Ovary (tissue), 10 donors: ENCODE data around the gene CDC42BPB. TPM values are rescaled to one million over a fixed set of nuclear protein-coding genes. Genes with fewer than 3 reads are reported as not detected.
A peak's percentile ranks its signal among the peaks of the same experiment; 100 is the strongest.

Source experiments
- DNase-seq, 5 donors: peaks; one replicate each; pipeline ENCODE4 v3.0.0-alpha.2; 2019 to 2020
- H3K27ac ChIP-seq, 2 donors: fragments of 200-600 bp; one replicate each; pipeline versions ENCODE4 v1.5.1 to v1.8.0; 2019 to 2022
- H3K27me3 ChIP-seq: fragments of 200-600 bp; one replicate; pipeline ENCODE4 v1.8.0; 2022
- H3K36me3 ChIP-seq: fragments of 200-600 bp; sonication (generic); one replicate; pipeline ENCODE4 v1.5.1; 2019
- H3K4me1 ChIP-seq: one replicate; pipeline ENCODE4 v1.8.1; 2013; ENCODE audit warnings: mild to moderate bottlenecking, moderate library complexity; ENCODE audit not compliant: insufficient read depth
- H3K4me3 ChIP-seq: fragments of 200-600 bp; sonication (generic); one replicate; pipeline ENCODE4 v1.5.1; 2017
- H3K9me3 ChIP-seq, 2 donors: fragments of 200-600 bp in 1 of 2; sonication (generic) in 1 of 2; one replicate each; pipeline versions ENCODE4 v1.5.1 to v1.8.1; 2013 to 2019; ENCODE audit warnings: mild to moderate bottlenecking in 1 of 2, moderate library complexity in 1 of 2
- EP300 ChIP-seq: sonication (generic); formaldehyde crosslinking; IDR thresholded peaks from one replicate; pipeline ENCODE4 v1.6.1; 2017; ENCODE audit warnings: antibody characterized with exemption
- POLR2A ChIP-seq: fragments of 450-650 bp; IDR thresholded peaks from one replicate; pipeline ENCODE4 v1.6.1; 2017; ENCODE audit warnings: antibody characterized with exemption, mild to moderate bottlenecking, moderate library complexity
- WGBS, 3 donors: extraction: QIAGEN DNeasy Blood & Tissue Kit in 1 of 3; methylation state at CpG; one replicate each; pipeline versions ENCODE4 v1.1.5 to v1.1.7; 2013 to 2017; 5-methylcytosine and 5-hydroxymethylcytosine counted together
- intact Hi-C, 4 donors: fragments of 100-400 bp; cut with DNase I; formaldehyde crosslinking; loops; one replicate each; pipeline versions ENCODE4 v1.11.0 to v1.15.1; 2022 to 2023
- long read RNA-seq, 3 donors: library from polyadenylated mRNA in 2 of 3; unstranded in 2 of 3; transcript quantifications; one replicate each; pipeline ENCODE4 v2.0.0 and lab custom pipeline, GENCODE V29; 2021 to 2026
- polyA plus RNA-seq, 2 donors: library from polyadenylated mRNA; stranded (reverse); fragments of 200-250 nt in 1 of 2; fragments of 350-450 nt in 1 of 2; fragmentation: Illumina TruSeq in 1 of 2; extraction: RNeasy Lipid Tissue Mini Kit (QIAGEN cat#74804) in 1 of 2; gene quantifications; one replicate each; pipeline ENCODE4 v1.2.3, GENCODE V29; 2013 to 2014
- total RNA-seq, 7 donors: library from RNA; depleted of rRNA in 2 of 7; stranded (reverse); fragments of >200 nt in 2 of 7; fragmentation: NEBNext Ultra II Directional in 3 of 7; extraction: Animal tissue kit (Norgen Biotek cat#: 25700) in 3 of 7; gene quantifications; one replicate each; pipeline versions ENCODE4 v1.1.0 to v1.2.4, GENCODE V29; 2016 to 2023
- TF ChIP-seq, protein P1 (sequence below), 3 donors: fragments of 450-650 bp in 2 of 3; fragments of 200-600 bp in 1 of 3; IDR thresholded peaks; one replicate each; pipeline versions ENCODE4 v1.5.1 to v1.8.0; 2016 to 2022; ENCODE audit warnings: antibody characterized with exemption in 3 of 3, mild to moderate bottlenecking in 1 of 3
- donor health status: DM: no; HTN: no; CAD: no; lungs with moderate emphysema.
- donor health status: DM: no; HTN: no; CAD: no.
- donor health status: Bipolar disorder and iron deficiency.
- donor health status: DM: yes; HTN: yes; CAD: no.
- donor health status: DM: no; HTN: no; CAD: no.
- donor health status: DM: yes; HTN: yes; CAD: no.

Gene CDC42BPB, protein sequence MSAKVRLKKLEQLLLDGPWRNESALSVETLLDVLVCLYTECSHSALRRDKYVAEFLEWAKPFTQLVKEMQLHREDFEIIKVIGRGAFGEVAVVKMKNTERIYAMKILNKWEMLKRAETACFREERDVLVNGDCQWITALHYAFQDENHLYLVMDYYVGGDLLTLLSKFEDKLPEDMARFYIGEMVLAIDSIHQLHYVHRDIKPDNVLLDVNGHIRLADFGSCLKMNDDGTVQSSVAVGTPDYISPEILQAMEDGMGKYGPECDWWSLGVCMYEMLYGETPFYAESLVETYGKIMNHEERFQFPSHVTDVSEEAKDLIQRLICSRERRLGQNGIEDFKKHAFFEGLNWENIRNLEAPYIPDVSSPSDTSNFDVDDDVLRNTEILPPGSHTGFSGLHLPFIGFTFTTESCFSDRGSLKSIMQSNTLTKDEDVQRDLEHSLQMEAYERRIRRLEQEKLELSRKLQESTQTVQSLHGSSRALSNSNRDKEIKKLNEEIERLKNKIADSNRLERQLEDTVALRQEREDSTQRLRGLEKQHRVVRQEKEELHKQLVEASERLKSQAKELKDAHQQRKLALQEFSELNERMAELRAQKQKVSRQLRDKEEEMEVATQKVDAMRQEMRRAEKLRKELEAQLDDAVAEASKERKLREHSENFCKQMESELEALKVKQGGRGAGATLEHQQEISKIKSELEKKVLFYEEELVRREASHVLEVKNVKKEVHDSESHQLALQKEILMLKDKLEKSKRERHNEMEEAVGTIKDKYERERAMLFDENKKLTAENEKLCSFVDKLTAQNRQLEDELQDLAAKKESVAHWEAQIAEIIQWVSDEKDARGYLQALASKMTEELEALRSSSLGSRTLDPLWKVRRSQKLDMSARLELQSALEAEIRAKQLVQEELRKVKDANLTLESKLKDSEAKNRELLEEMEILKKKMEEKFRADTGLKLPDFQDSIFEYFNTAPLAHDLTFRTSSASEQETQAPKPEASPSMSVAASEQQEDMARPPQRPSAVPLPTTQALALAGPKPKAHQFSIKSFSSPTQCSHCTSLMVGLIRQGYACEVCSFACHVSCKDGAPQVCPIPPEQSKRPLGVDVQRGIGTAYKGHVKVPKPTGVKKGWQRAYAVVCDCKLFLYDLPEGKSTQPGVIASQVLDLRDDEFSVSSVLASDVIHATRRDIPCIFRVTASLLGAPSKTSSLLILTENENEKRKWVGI (N-terminal part only)
- 100 to 1,000 TPM in 2 of 7 donors, 10 to 100 TPM in 5; 55.7 to 103 (median 82.5) TPM for total RNA-seq
- 10 to 100 TPM; 50.0 to 54.1 TPM for polyA plus RNA-seq
- long read RNA-seq, donor 1, partial matches to known transcripts, result 13 of 22 reads
- long read RNA-seq, donor 1, other reads (novel, unspliced or antisense), result 9 of 22 reads
- long read RNA-seq, donor 2, full-length matches to known transcripts, result 2 of 7 reads
- long read RNA-seq, donor 2, partial matches to known transcripts, result 5 of 7 reads
- long read RNA-seq, donor 2, other reads (novel, unspliced or antisense), result 0 of 7 reads
- long read RNA-seq, donor 3, partial matches to known transcripts, result 5 of 11 reads
- long read RNA-seq, donor 3, other reads (novel, unspliced or antisense), result 6 of 11 reads

- DNase-seq, result peak; percentile 89 to 93 (median 92)
- no peaks in the 10 kb centered on the region for H3K27me3 ChIP-seq
- H3K27ac ChIP-seq, result peak within 1 kb of the TSS; percentile 62 to 88
- no peaks in the 10 kb centered on the region for H3K9me3 ChIP-seq
- H3K36me3 ChIP-seq, result no peaks in the 10 kb centered on the region
- H3K4me1 ChIP-seq, result peaks cover 12% of the 10 kb centered on the region
- peak; percentile 15 for TF ChIP-seq POLR2A
- TF ChIP-seq EP300, result no peak
- peak within 1 kb of the TSS; percentile 96 for H3K4me3 ChIP-seq
- WGBS, 3 donors, result 0% methylated on average over 31 to 110 of the region's 113 CpGs
- intact Hi-C loops, result no loop called here
These were observed at the start of gene CDC42BPB for GRCh38 chr14:103057372-103058163. CDC42BPB (minus strand) TSS chr14:103057549; CDS start chr14:103057173, 376 bp downstream.

- no peaks in the 10 kb centered on the region for H3K36me3 ChIP-seq
- H3K27ac ChIP-seq, result no peak overlapping the region
- intact Hi-C loops, result loop anchor here (2.0 to 5.0 kb wide), 6 partner anchors 79 to 187 kb away; no protein-coding TSS in a partner anchor
- DNase-seq, result no peak
- 82 to 86% (median 82%) methylated on average over 9 of the region's 9 CpGs for WGBS, 3 donors
- TF ChIP-seq, protein P1, sequence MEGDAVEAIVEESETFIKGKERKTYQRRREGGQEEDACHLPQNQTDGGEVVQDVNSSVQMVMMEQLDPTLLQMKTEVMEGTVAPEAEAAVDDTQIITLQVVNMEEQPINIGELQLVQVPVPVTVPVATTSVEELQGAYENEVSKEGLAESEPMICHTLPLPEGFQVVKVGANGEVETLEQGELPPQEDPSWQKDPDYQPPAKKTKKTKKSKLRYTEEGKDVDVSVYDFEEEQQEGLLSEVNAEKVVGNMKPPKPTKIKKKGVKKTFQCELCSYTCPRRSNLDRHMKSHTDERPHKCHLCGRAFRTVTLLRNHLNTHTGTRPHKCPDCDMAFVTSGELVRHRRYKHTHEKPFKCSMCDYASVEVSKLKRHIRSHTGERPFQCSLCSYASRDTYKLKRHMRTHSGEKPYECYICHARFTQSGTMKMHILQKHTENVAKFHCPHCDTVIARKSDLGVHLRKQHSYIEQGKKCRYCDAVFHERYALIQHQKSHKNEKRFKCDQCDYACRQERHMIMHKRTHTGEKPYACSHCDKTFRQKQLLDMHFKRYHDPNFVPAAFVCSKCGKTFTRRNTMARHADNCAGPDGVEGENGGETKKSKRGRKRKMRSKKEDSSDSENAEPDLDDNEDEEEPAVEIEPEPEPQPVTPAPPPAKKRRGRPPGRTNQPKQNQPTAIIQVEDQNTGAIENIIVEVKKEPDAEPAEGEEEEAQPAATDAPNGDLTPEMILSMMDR (IDR thresholded peaks at IDR 0.05), result no peak
- TF ChIP-seq EP300, result no peak
- no peak for TF ChIP-seq POLR2A
- H3K4me1 ChIP-seq, result peaks cover 16% of the 10 kb centered on the region
- no peaks in the 10 kb centered on the region for H3K9me3 ChIP-seq
- no peak overlapping the region for H3K4me3 ChIP-seq
- H3K27me3 ChIP-seq, result no peaks in the 10 kb centered on the region
These were observed 48.3 kb upstream of the CDC42BPB start for GRCh38 chr14:103105580-103106150.

DNA sequence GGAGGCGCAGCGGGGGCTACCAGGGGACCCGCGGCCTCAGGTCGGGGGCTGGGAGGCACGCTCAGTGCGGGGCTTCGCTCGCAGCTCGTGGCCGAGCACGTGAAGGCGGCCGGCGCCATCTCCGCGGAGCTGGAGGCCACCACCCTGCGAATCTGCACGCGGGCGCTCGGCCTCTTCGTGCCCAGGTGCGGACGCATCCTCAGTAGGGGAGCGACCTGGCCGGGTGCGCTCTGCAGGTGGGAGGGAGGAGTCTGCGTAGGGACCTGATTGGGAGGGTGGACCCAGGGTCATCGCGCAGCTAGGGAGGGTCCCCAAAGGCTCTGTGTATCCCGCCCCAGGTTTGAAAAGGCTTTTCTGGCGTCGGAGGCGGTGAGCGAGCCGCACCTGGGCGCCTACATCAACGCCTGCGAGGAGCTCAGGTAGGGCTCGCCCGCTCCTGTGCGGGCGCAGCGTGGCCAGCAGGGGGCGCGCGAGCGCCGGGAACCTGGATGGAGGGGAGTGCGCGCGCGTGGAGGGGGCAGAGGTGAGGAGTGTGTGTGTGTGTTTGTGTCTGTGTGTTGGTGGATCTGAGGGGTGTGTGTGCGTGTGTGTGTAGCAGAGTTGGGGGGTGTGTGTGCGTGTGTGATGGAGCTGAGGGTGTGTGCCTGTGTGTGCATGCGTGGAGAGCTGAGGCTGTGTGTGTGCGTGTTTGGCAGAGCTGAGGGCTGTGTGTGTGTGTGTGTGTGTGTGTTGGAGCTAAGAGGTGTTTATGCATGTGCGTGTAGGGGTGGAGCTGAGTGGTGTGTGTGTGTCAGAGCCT, 47.5 kb upstream of the CDC42BPB start:
- Histone ChIP-seq H3K36me3 (no peaks in the 10 kb centered on the region), H3K4me3 (no peak overlapping the region), H3K9me3 (no peaks in the 10 kb centered on the region), H3K27ac (no peak overlapping the region), H3K27me3 (no peaks in the 10 kb centered on the region), H3K4me1 (peaks cover 9% of the 10 kb centered on the region)
- intact Hi-C loops, result loop anchor here (2.0 to 5.0 kb wide), 5 partner anchors 82 to 187 kb away; no protein-coding TSS in a partner anchor
- DNase-seq, result peak; percentile 67 to 84 (median 82)
- 3 to 5% (median 4%) methylated on average over 46 to 59 of the region's 59 CpGs for WGBS, 3 donors
- TF ChIP-seq EP300 (no peak), POLR2A (no peak)
- TF ChIP-seq, protein P1 (IDR thresholded peaks at IDR 0.05), result peak; percentile 92 to 98 (median 97)
